Endothelial cell of umbilical vein (primary cell): ENCODE results near the gene ANO4. TPM values are rescaled to one million over a fixed set of nuclear protein-coding genes. Genes with fewer than 3 reads are reported as not detected.

Experiments
- BruUV-seq: library from RNA; stranded (reverse); fragments of 400-500 nt; replicated peaks from 2 replicates; lab custom pipeline; 2021; lab: Mats Ljungman, UMichigan
- CTCF ChIA-PET: fragments of 300-600, 350-600 bp; sonication (Branson Sonifier 250); formaldehyde crosslinking; loops from one replicate; lab custom pipeline; 2021; ENCODE audit warnings: antibody characterized with exemption, inconsistent platforms; lab: Charles Lee
- POLR2A ChIA-PET: fragments of 300-600, 350-600 bp; sonication (Branson Sonifier 250); formaldehyde crosslinking; loops from one replicate; lab custom pipeline; 2021; ENCODE audit warnings: antibody characterized with exemption, inconsistent platforms; lab: Charles Lee
- DNase-seq: peaks from one replicate; pipeline ENCODE4 v3.0.0-alpha.2; 2011; ENCODE audit warnings: low read depth, low spot score
- FAIRE-seq: peaks from 2 replicates; lab custom pipeline; 2011; peaks lifted over from hg19 to GRCh38; lab: Jason Lieb, UNC
- H2AFZ ChIP-seq: 2 replicates; pipeline ENCODE4 v1.6.0; 2012; ENCODE audit warnings: low read depth, low read length, control low read depth, inconsistent platforms
- H3K27ac ChIP-seq: 2 replicates; pipeline ENCODE4 v1.5.1; 2011; ENCODE audit warnings: low read depth, mild to moderate bottlenecking, control low read depth, low read length, moderate library complexity; ENCODE audit not compliant: insufficient read depth
- H3K27me3 ChIP-seq, 2 experiments: 2 replicates each; pipeline versions ENCODE4 v1.6.0 to v1.6.1; 2011; ENCODE audit warnings: low read length in 2 of 2, mixed read lengths in 1 of 2; ENCODE audit not compliant: control insufficient read depth in 2 of 2, insufficient read depth in 2 of 2
- H3K36me3 ChIP-seq, 2 experiments: 2 replicates in 1 of 2; 3 replicates in 1 of 2; pipeline ENCODE4 v1.5.1; 2011; ENCODE audit warnings: low read length in 2 of 2, mild to moderate bottlenecking in 1 of 2, moderate library complexity in 1 of 2; ENCODE audit not compliant: control insufficient read depth in 2 of 2, insufficient read depth in 2 of 2; ENCODE audit errors: extremely low read depth in 1 of 2
- H3K4me1 ChIP-seq: 3 replicates; pipeline ENCODE4 v1.5.1; 2011; ENCODE audit warnings: mild to moderate bottlenecking, low read length; ENCODE audit not compliant: control insufficient read depth, insufficient read depth; ENCODE audit errors: extremely low read depth
- H3K4me2 ChIP-seq: 2 replicates; pipeline ENCODE4 v1.6.1; 2011; ENCODE audit warnings: low read length, control low read depth, mixed read lengths; ENCODE audit not compliant: insufficient read depth
- H3K4me3 ChIP-seq, 3 experiments: fragments of 200-600 bp in 1 of 3; sonication (generic), shearing (Covaris generic) in 1 of 3; replicated peaks in 1 of 3; 2 replicates each; pipeline ENCODE4 v1.5.1; 2011 to 2016; ENCODE audit warnings: control low read depth in 3 of 3, low read length in 3 of 3, mild to moderate bottlenecking in 2 of 3, inconsistent platforms in 1 of 3, low read depth in 1 of 3, moderate library complexity in 1 of 3; ENCODE audit not compliant: insufficient read depth in 1 of 3
- H3K79me2 ChIP-seq: 2 replicates; pipeline ENCODE4 v1.6.0; 2012; ENCODE audit warnings: low read length, inconsistent platforms; ENCODE audit not compliant: control insufficient read depth, insufficient read depth
- H3K9ac ChIP-seq: replicated peaks from 2 replicates; pipeline ENCODE3; 2011; ENCODE audit warnings: low read length, control low read depth; ENCODE audit not compliant: insufficient read depth; ENCODE audit errors: extremely low read depth
- H3K9me1 ChIP-seq: replicated peaks from 3 replicates; pipeline ENCODE4 v1.6.0; 2011; ENCODE audit warnings: mild to moderate bottlenecking, low read length; ENCODE audit not compliant: control insufficient read depth, insufficient read depth; ENCODE audit errors: extremely low read depth
- H3K9me3 ChIP-seq: replicated peaks from 2 replicates; pipeline ENCODE4 v1.5.1; 2012; ENCODE audit warnings: low read length, inconsistent platforms; ENCODE audit not compliant: control insufficient read depth, insufficient read depth
- H4K20me1 ChIP-seq: replicated peaks from 2 replicates; pipeline ENCODE3; 2011; ENCODE audit warnings: mild to moderate bottlenecking, low read length; ENCODE audit not compliant: control insufficient read depth, insufficient read depth; ENCODE audit errors: extremely low read depth
- CTCF ChIP-seq, 2 donors: IDR thresholded peaks; 1 replicate in 1 of 2; 2 replicates in 1 of 2; pipeline ENCODE4 v1.5.1; 2011; ENCODE audit warnings: low read length in 2 of 2, mild to moderate bottlenecking in 2 of 2, moderate library complexity in 2 of 2, control low read depth in 1 of 2, inconsistent platforms in 1 of 2, low read depth in 1 of 2; ENCODE audit not compliant: insufficient read depth in 1 of 2; ENCODE audit errors: extremely low read depth in 1 of 2
- EZH2 ChIP-seq: IDR thresholded peaks from 2 replicates; pipeline ENCODE4 v1.6.1; 2012; ENCODE audit warnings: borderline replicate concordance, low read depth, mild to moderate bottlenecking, moderate library complexity, low read length, inconsistent platforms; ENCODE audit not compliant: severe bottlenecking
- FOS ChIP-seq: IDR thresholded peaks from 2 replicates; pipeline ENCODE4 v1.6.1; 2011; ENCODE audit warnings: mild to moderate bottlenecking, low read length, moderate library complexity, borderline replicate concordance; ENCODE audit not compliant: insufficient read depth
- GATA2 ChIP-seq: IDR thresholded peaks from 2 replicates; pipeline ENCODE4 v1.7.0; 2011; ENCODE audit warnings: low read depth, mild to moderate bottlenecking, moderate library complexity, mixed read lengths, low read length; ENCODE audit not compliant: insufficient read length, insufficient read depth
- JUN ChIP-seq: IDR thresholded peaks from 2 replicates; pipeline ENCODE4 v1.6.1; 2011; ENCODE audit warnings: borderline replicate concordance, low read depth; ENCODE audit not compliant: insufficient read length, insufficient read depth
- MYC ChIP-seq: IDR thresholded peaks from one replicate; pipeline ENCODE4 v1.6.1; 2011; ENCODE audit warnings: mild to moderate bottlenecking, low read depth, low read length
- POLR2A ChIP-seq: IDR thresholded peaks from 2 replicates; pipeline ENCODE4 v1.6.1; 2012; ENCODE audit warnings: low read depth, mild to moderate bottlenecking, control low read depth, low read length
- POLR2AphosphoS5 ChIP-seq: IDR thresholded peaks from 2 replicates; pipeline ENCODE4 v1.6.1; 2012; ENCODE audit warnings: low read depth, mild to moderate bottlenecking, control low read depth, low read length, moderate library complexity; ENCODE audit not compliant: insufficient read depth
- dilution Hi-C: fragments of 300-500 bp; cut with MboI; formaldehyde crosslinking; loops from one replicate; pipeline ENCODE4 v1.15.0; 2019; ENCODE audit warnings: low sequenced_read_pairs; ENCODE audit not compliant: extremely low pct_ligation_motif_present
- intact Hi-C: fragments of 100-400 bp; cut with micrococcal nuclease; formaldehyde crosslinking; loops from one replicate; pipeline ENCODE4 v1.10.0; 2022
- polyA plus RNA-seq, 4 experiments: library from polyadenylated mRNA; depleted of rRNA in 3 of 4; stranded (reverse) in 3 of 4; unstranded in 1 of 4; fragments of >200 nt; gene quantifications; 2 replicates each; pipeline versions ENCODE4 v1.2.1 to v1.2.3, GENCODE V29; 2011 to 2012; ENCODE audit warnings: missing spikeins in 1 of 4
- total RNA-seq: library from RNA; stranded (reverse); gene quantifications from 2 replicates; pipeline ENCODE4 v1.2.3, GENCODE V29; 2021
- TF ChIP-seq, protein P1 (sequence below): IDR thresholded peaks from 2 replicates; pipeline ENCODE4 v1.6.1; 2011; ENCODE audit not compliant: insufficient read depth, insufficient read length

ANO4 gene
- total and polyA plus RNA-seq, 2 donors (not counting 3 experiments of a cell fraction or from before 2014, with no cell fraction given) = 0.25 TPM; not detected in 1

GRCh38 chr12:100895192-100895591, 100.6 kb downstream of the ANO4 start:
- Histone ChIP-seq H2AFZ (no peak overlapping the region), H3K79me2 (no peaks in the 10 kb centered on the region), H3K9ac (no peak overlapping the region), H3K9me3 (no peaks in the 10 kb centered on the region), H3K36me3 (no peaks in the 10 kb centered on the region), H3K27ac (no peak overlapping the region), H4K20me1 (no peaks in the 10 kb centered on the region), H3K27me3 (no peaks in the 10 kb centered on the region), H3K4me1 (no peaks in the 10 kb centered on the region), H3K4me3 (no peak overlapping the region), H3K4me2 (no peak overlapping the region), H3K9me1 (no peaks in the 10 kb centered on the region)
- ChIA-PET CTCF (no interaction called here), POLR2A (no interaction called here)
- no peak for TF ChIP-seq POLR2AphosphoS5
- no peak for TF ChIP-seq FOS
- no peak for TF ChIP-seq EZH2
- TF ChIP-seq JUN = no peak
- TF ChIP-seq POLR2A = no peak
- no peak for TF ChIP-seq MYC
- TF ChIP-seq GATA2 = no peak
- TF ChIP-seq, protein P1, sequence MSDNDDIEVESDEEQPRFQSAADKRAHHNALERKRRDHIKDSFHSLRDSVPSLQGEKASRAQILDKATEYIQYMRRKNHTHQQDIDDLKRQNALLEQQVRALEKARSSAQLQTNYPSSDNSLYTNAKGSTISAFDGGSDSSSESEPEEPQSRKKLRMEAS = no peak
- TF ChIP-seq CTCF (IDR thresholded peaks at IDR 0.05; ENCODE audit: extremely low read depth in 1 of 2, insufficient read depth in 1 of 2, low read depth in 1 of 2, low read length in 2 of 2) = no peak
- DNase-seq (no peak), FAIRE-seq (no peak)
- dilution Hi-C loops (no loop called here), intact Hi-C loops (no loop called here)
- no TSS peak for BruUV-seq
